Renal cortical epithelial cell (primary cell): ENCODE measurements around the gene PER2. TPM values are rescaled to one million over a fixed set of nuclear protein-coding genes. Genes with fewer than 3 reads are reported as not detected.

Source experiments
- DNase-seq: peaks from one replicate; pipeline ENCODE4 v3.0.0-alpha.2; 2011; ENCODE audit warnings: low read depth
- total RNA-seq: library from RNA; depleted of rRNA; stranded (reverse); fragments of >200 nt; gene quantifications from 2 replicates; pipeline ENCODE4 v1.2.3, GENCODE V29; 2014

The PER2 gene
- total RNA-seq, 1 donor from 2014 or later = 3.7 TPM

DNA sequence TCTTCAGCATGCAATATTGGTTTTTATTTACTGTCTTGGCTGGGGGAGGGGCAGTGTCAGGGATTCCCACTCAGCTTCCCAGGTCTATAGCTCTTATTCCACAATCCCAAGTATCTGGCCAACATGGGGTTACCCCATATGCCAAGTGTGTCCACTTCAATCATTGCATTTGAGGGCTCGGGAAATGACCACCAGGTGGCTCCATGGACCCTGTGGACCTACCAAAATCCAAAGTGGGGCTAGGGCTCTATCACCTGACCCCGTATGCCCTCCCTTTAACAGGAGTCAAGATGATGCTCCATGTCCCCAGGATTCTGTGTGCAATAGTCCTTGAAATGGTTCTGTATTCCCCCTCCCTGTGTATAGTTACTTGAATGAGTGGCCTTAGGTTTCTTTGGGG is 19.8 kb upstream of the PER2 start:
- DNase-seq = no peak

DNA sequence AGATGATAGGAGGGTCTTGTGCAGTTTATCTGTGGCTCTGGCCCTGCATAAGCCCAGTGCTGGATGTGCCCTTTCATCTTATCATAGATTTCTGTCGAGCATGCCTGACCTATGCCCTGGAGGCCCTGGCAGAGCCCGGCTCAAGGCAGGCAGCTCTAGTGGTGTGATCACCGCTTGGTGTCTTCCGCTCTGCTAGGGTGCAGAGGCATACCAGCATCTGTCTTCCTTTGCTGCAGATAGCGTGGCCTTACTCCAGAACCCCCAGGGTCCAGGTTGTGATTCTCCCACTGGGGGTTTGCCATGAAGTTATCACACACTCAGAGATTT is 18.2 kb upstream of the PER2 start:
- no peak for DNase-seq

DNA sequence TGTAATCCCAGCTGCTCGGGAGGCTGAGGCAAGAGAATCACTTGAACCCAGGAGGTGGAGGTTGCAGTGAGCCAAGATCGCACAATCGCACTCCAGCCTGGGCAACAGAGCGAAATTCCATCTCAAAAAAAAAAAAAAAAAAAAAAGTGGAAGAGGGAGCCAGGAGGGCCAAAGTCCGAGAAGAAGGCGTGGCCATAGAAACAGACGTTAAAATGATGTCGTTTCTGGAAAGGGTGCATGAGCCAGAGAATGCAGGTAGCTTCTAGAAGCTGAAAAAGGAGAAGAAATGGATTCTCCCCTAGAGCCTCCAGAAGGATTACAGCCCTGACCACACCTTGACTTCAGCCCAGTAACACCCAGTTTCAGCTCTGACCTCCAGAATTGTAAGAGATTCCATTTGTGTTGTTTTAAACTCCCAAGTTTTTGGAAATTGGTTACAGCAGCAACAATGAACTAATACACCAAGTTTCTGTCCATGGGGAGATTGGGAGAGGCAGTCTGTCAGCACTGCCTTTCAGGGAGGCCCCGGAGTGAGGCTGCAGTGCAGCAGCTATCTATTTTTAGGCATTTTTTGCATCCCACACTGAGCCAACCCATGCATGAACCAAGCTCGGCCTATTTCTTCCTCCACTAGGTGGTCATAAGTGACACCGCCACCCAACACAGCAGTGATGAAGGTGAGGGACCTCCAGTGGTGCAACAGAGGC is 17.7 kb upstream of the PER2 start:
- no peak for DNase-seq

GRCh38 chr2:238305092-238305862 is 16.9 kb upstream of the PER2 start:
- no peak for DNase-seq

- DNase-seq = no peak
Observed at GRCh38 chr2:238304116-238304515, 15.7 kb upstream of the PER2 start.

DNA sequence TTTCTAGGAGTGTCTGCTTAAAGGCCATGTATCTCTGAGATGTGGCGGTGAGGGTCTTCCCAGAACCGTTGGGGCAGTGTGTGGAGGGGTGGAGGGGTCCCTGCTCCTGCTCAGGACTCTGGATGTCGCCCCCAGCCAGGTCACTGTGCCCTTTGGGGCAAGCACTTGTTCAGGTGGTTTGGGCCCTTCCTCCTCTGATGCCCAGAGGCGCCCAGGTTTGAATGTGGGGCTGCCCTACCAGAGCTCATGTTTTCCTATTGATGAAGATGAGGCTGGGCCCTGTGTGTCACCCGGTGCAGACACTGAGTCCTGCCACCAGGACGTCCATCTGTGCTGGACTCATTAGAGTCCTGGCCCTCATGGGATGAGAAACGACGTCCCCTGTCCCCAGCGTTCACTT is 14.3 kb upstream of the PER2 start:
- DNase-seq = no peak

GRCh38 chr2:238302087-238302486 is 13.7 kb upstream of the PER2 start:
- DNase-seq = no peak

DNA sequence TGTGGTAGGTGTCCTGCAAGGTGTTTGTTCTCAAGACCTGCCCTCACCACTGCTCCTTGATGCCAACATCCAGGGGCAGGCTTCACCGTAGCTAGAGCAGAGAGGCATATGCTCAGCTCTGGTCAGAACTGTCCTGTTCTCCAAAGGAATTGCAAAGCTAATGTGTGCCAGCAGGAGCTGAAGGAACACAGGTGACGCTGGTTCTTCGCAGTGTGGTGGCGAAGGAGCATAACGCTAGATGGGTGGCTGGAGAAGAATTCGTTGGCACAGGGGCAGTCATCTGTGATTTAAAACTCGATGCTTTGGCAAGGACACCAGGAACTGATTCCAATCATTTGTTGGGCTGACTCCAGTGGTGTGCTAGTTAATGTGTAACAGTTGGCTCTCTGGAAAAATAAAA is 11.4 kb upstream of the PER2 start:
- peak; percentile 77 for DNase-seq

DNA sequence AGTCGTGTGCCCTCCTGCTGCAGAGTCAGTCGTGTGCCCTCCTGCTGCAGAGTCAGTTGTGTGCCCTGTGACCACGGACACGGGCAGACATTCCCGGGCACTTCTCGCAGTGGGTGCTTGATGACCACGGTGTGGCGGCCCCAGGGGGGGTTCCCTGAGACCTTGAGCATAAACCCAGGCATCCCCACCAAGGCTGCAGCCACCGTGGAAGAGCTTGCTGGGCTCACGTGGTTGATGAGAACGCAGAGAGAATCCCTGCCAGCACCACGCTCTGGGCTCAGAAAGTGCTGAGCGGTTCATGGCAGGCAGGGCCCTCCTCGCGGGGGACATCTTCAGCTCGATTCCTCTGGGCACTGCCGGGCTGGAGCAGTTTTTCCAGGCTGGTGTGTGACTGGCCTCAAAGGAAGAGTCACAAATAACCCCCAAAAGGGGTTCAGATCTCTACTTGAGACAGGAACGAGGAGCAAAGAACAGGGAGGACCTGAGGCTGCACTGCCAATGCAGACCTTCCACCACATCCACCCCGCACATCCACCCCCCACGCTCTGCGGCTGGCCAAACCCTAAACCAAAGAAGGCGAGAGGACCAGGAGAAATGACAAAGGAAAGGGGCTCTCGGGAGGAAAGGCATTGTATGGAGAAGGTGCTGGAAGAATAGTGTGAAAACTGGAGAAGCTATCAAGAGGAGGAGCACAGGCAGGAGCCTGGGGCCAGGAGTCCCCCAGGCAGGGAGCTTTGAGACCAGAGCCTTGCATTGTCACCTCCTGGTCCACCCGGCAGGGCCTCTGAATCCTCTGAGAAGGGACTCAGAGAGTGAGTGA is 8.4 kb upstream of the PER2 start:
- no peak for DNase-seq

GRCh38 chr2:238295144-238296112 is 7.0 kb upstream of the PER2 start:
- DNase-seq = no peak

- DNase-seq = no peak
Observed at GRCh38 chr2:238294393-238295143, 6.2 kb upstream of the PER2 start.

DNA sequence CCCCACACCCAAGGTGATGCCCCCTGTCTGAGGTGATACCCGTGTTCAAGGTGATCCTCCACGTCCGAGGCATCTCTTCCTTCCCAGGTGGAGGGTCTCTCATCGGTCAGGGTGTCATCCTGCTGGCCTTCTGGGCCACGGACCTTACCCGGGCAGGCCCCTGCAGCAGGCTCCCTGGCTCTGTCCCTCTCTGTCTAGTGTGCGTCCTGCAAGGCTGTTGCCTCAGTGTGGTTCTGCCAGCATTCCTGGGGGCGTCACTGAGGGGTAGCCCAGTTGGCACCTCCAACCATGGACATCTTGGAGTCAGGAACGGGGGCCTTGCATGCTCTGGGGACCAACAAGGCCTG is 5.6 kb upstream of the PER2 start:
- DNase-seq = no peak

DNA sequence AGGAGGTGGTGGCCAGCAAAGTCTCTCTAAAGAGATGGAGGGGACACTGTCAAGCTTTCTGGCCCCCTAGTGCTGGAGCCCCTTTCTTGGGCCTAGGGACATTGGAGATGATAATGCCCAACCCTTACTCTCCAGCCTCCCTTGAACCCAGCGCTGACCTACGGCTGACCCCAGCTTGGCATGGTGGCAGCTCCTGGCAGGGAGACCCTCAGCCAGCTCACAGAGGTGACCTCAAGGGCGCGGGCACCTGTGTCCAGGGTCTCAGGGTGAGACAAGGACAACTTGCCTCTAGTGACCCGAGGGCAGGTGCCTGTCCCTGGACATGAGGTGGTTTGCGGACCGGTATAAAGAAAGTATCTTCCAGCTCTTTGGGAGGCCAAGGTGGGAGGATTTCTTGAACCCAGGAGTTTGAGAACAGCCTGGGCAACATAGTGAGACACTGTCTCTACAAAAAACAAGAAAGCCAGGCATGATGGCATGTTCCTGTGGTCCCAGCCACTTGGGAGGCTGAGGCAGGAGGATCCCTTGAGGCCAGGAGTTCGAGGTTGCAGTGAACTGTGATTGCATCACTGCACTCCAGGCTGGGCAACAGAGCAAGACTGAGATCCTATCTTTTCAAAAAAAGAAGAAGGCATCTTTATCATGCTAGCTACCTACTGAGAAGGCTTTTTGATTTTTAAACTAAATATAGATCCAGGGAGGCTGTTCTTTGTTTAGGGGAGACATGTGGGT is 3.3 kb upstream of the PER2 start:
- no peak for DNase-seq

DNA sequence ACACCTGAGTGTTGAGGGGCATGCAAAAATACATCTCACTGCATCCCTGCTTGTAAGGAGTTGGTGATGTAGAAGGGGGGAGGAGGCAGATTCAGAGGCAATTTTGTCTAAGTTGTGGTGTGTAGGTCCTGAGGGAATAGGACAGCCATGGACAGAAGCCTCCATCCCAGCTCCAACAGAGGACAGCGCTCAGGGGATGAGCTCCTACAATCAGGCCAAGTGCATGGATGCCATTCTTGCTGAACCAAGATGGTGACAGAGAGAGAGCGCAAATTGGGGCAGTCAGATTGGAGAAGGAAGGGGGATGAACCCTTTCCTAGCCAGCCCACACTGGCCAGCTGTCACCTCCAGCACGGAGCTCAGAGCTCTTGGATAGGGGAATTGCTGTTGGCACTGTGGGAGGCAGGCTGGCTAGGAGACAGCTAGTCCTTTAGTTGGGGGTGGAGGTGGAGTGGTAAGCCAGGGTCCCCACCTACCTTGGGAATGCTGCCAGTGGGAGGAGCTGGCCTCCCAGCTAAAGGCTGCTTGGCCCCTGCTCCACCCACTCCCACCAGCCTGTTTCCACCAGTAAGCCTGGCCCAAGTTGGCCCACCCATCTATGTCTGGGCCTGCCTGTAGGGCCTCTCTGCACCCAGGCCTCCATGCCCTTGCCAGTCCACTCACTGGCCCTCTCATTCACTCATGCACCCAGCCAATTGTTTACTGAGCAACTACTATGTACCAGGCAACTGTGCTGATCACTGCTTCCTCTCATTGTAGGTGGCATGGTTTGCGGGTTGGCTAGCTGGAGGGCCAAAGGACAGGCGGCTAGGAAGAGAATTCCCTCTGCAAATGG is 2.5 kb upstream of the PER2 start:
- no peak for DNase-seq

DNA sequence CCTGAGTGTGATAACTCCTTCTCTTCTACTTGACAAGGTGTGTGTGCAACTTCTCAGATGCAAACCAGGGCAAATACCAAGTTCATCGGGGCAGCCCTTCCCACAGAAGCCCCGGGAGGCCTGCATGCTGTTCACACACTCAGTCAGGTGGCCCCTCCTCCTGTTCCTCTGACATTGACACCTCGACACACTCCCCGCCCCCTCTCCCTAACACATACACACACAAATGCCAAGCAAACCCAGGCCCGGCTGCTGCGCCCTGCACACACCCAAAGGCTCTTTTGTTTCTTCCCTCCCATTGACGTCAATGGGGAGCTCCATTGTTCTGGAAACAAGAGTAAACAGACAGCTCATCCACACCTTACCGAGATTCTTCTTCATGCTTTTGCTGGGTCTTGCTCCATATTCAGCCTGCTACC is 1.7 kb upstream of the PER2 start:
- DNase-seq = peak; percentile 80

- no peak for DNase-seq
Observed at GRCh38 chr2:238289574-238289973, 1.2 kb upstream of the PER2 start.

DNA sequence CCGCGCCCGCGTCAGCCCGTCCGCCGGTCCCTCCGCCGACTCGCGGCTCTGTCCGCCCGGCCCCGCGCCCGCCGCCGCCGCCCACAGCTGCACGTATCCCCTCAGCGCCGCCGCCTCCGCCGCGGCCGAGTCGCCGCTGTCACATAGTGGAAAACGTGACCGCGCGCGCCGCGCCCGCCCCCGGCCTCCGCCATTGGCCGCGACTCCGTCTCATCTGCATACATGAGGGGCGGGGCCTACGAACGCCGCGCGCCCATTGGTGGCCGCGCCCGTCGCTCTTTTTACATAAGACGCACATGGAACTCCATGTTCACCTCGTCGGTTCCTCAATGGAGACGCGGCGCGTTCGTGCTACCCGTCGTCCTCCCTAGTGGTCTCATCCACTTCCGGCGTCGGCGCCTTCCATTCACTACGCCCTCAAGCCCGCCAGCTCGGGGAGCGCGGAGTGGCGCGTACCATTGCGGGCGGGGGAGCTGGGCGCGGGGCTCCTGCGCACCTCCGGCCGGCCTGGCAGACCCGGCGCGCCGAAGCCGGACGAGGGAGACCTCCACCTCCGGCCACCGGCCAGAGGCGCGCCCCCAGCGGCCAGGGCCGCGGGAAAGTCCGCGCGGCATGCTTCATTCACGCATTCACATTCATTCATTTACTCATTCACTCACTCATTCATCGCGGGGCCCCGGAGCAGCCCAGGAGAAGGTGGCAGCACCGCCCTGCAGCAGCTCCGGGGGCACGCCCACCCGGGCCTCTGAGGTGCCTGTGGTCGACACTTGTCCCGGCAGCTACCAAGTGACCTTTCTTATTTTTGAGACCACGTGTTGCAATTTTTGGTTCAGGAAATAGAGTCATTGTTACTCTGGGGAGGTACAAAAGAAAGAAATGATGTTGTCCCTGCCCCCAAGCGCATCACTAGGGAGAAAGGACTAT is 502 bp upstream of the PER2 start:
- peak; percentile 89 for DNase-seq
